Measurements from ENCODE around the gene CSTPP1.

DNA sequence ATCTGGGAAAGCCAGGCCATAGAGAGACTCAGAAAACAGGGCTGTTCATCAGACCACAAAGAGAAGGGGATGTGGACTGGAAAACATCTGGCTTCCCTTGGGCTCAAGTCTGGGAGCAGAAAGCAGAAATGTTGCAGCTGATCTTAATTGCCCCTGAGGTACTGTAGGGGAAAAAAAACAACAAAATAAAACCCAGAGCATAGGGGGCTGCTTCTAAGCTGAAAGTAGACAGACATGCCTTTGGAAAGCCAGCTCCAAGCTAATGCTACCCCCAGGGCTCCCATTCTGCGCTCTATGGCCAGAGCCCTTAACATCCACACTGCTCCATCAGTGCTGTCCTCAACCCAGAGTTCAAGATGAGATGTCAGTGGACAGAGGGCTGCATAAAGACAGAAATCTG is 251.7 kb downstream of the CSTPP1 start:
- TF ChIP-seq, protein P1, sequence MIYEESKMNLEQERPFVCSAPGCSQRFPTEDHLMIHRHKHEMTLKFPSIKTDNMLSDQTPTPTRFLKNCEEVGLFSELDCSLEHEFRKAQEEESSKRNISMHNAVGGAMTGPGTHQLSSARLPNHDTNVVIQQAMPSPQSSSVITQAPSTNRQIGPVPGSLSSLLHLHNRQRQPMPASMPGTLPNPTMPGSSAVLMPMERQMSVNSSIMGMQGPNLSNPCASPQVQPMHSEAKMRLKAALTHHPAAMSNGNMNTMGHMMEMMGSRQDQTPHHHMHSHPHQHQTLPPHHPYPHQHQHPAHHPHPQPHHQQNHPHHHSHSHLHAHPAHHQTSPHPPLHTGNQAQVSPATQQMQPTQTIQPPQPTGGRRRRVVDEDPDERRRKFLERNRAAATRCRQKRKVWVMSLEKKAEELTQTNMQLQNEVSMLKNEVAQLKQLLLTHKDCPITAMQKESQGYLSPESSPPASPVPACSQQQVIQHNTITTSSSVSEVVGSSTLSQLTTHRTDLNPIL (CRISPR knock-in tag; IDR thresholded peaks at IDR 0.05; ENCODE audit: low read depth), result no peak
- TF ChIP-seq ISL1 (CRISPR knock-in tag; IDR thresholded peaks at IDR 0.05) (no peak), ESRRG (CRISPR knock-in tag; IDR thresholded peaks at IDR 0.05) (no peak)
